GM12801 (cell line): ENCODE results near the gene ZNF607.

Source experiments
- CTCF ChIP-seq: IDR thresholded peaks from one replicate; pipeline ENCODE4 v1.5.1; 2011; ENCODE audit warnings: control low read depth; ENCODE audit not compliant: insufficient read length; ENCODE audit errors: extremely low read depth

The ZNF607 gene

GRCh38 chr19:37669450-37669914 lies 50.1 kb downstream of the ZNF607 start:
- no peak for TF ChIP-seq CTCF

- TF ChIP-seq CTCF = no peak
Observed at GRCh38 chr19:37655689-37656371, 63.7 kb downstream of the ZNF607 start.

GRCh38 chr19:37655301-37655688 lies 64.3 kb downstream of the ZNF607 start, which contains the start of gene ZFP30:
Gene ZFP30, minus strand, starts transcription at chr19:37655465. Its CDS starts 7,643 bp downstream, at chr19:37647822.
- no peak for TF ChIP-seq CTCF

- no peak for TF ChIP-seq CTCF
Observed at GRCh38 chr19:37654629-37655300, 64.8 kb downstream of the ZNF607 start.

GRCh38 chr19:37654118-37654517 lies 65.4 kb downstream of the ZNF607 start:
- no peak for TF ChIP-seq CTCF
